K562 (cell line): ENCODE measurements around the gene CCL13. TPM values are rescaled to one million over a fixed set of nuclear protein-coding genes. Genes with fewer than 3 reads are reported as not detected.

Experiments used
- ATAC-seq: fragments of 200-7000 bp; cut with Tn5 transposase; 3 replicates; pipeline ENCODE4 v1.9.1; 2020; ENCODE audit warnings: moderate library complexity
- BruUV-seq: library from RNA; stranded (reverse); fragments of 400-500 nt; replicated peaks from 2 replicates; lab custom pipeline; 2021; lab: Mats Ljungman, UMichigan
- CTCF ChIA-PET: fragments of 300-600 bp; formaldehyde crosslinking; extraction: SDS; loops from one replicate; lab custom pipeline; 2021; ENCODE audit warnings: low intra/inter-chr PET ratio; lab: Yijun Ruan, JAX
- POLR2A ChIA-PET: fragments of 300-600, 350-650 bp; sonication (Branson Sonifier 250); formaldehyde crosslinking; extraction: SDS; loops from one replicate; lab custom pipeline; 2021; ENCODE audit warnings: antibody characterized with exemption, inconsistent platforms; lab: Yijun Ruan, JAX
- DNase-seq, 4 experiments: peaks; one replicate each; pipeline versions ENCODE4 v3.0.0 to v3.0.0-alpha.2; 2011 to 2018; ENCODE audit warnings: low spot score in 3 of 4, mixed read lengths in 3 of 4; ENCODE audit errors: extremely low read depth in 1 of 4
- FAIRE-seq: peaks from 2 replicates; lab custom pipeline; 2011; peaks lifted over from hg19 to GRCh38; lab: Jason Lieb, UNC
- H2AFZ ChIP-seq: 2 replicates; pipeline ENCODE4 v1.6.0; 2011; ENCODE audit warnings: low read depth, low read length, control low read depth, inconsistent platforms
- H3K27ac ChIP-seq: fragments of 200-600 bp; 3 replicates; pipeline ENCODE4 v1.8.0; 2011; ENCODE audit warnings: low read depth, mild to moderate bottlenecking, control low read depth, inconsistent platforms, low read length, moderate library complexity, mixed read lengths; ENCODE audit errors: extremely low read depth
- H3K27me3 ChIP-seq, 2 experiments: fragments of 300-600 bp in 1 of 2; 2 replicates in 1 of 2; 3 replicates in 1 of 2; pipeline versions ENCODE4 v1.6.0 to v1.8.0; 2011; ENCODE audit warnings: inconsistent platforms in 2 of 2, low read length in 2 of 2, mild to moderate bottlenecking in 1 of 2, mixed read lengths in 1 of 2, moderate library complexity in 1 of 2; ENCODE audit not compliant: control insufficient read depth in 2 of 2, insufficient read depth in 2 of 2
- H3K36me3 ChIP-seq: fragments of 300-600 bp; 3 replicates; pipeline ENCODE4 v1.8.0; 2011; ENCODE audit warnings: mild to moderate bottlenecking, low read length, inconsistent platforms; ENCODE audit not compliant: control insufficient read depth, insufficient read depth
- H3K4me1 ChIP-seq, 2 experiments: fragments of 200-600 bp in 1 of 2; replicated peaks in 1 of 2; 2 replicates in 1 of 2; 3 replicates in 1 of 2; pipeline versions ENCODE4 v1.5.1 to v1.8.0; 2011; ENCODE audit warnings: inconsistent platforms in 2 of 2, low read length in 2 of 2, mild to moderate bottlenecking in 1 of 2, mixed read lengths in 1 of 2, moderate library complexity in 1 of 2; ENCODE audit not compliant: control insufficient read depth in 2 of 2, insufficient read depth in 2 of 2
- H3K4me2 ChIP-seq: 2 replicates; pipeline ENCODE4 v1.6.1; 2011; ENCODE audit warnings: low read length, control low read depth, inconsistent platforms, mixed read lengths; ENCODE audit not compliant: insufficient read depth
- H3K4me3 ChIP-seq: fragments of 200-600 bp; sonication (generic), shearing (Covaris generic); 2 replicates; pipeline ENCODE4 v1.5.1; 2016; ENCODE audit warnings: control low read depth, inconsistent platforms
- H3K79me2 ChIP-seq: fragments of 200-600 bp; 3 replicates; pipeline ENCODE4 v1.8.0; 2011; ENCODE audit warnings: low read length, inconsistent platforms; ENCODE audit not compliant: control insufficient read depth, insufficient read depth
- H3K9ac ChIP-seq, 2 experiments: 2 replicates each; pipeline versions ENCODE4 v1.6.0 to v1.6.1; 2011; ENCODE audit warnings: low read depth in 2 of 2, low read length in 2 of 2, control low read depth in 1 of 2, inconsistent platforms in 1 of 2, mild to moderate bottlenecking in 1 of 2, mixed read lengths in 1 of 2; ENCODE audit not compliant: insufficient read depth in 1 of 2
- H3K9me1 ChIP-seq: one replicate; pipeline ENCODE4 v1.6.0; 2011; ENCODE audit warnings: inconsistent platforms, mild to moderate bottlenecking, low read length, moderate library complexity; ENCODE audit not compliant: control insufficient read depth, insufficient read depth
- H3K9me3 ChIP-seq: replicated peaks from 2 replicates; pipeline ENCODE4 v1.5.1; 2011; ENCODE audit warnings: low read depth, low read length, inconsistent platforms; ENCODE audit not compliant: control insufficient read depth, insufficient read depth
- H4K20me1 ChIP-seq: replicated peaks from 2 replicates; pipeline ENCODE4 v1.6.1; 2011; ENCODE audit warnings: low read length, inconsistent platforms, mixed read lengths; ENCODE audit not compliant: control insufficient read depth, insufficient read depth
- BCL6 ChIP-seq: fragments of 250-450 bp; sonication (Bioruptor Pico); IDR thresholded peaks from 2 replicates; pipeline ENCODE4 v1.4.0; 2020
- CLOCK ChIP-seq: fragments of 250-450 bp; sonication (Bioruptor Pico); IDR thresholded peaks from 2 replicates; pipeline ENCODE4 v1.4.0; 2020; ENCODE audit warnings: mild to moderate bottlenecking, moderate library complexity, borderline replicate concordance
- CREBBP ChIP-seq: IDR thresholded peaks from one replicate; pipeline ENCODE4 v1.6.1; 2012; ENCODE audit warnings: low read depth, mild to moderate bottlenecking, control low read depth, inconsistent platforms, low read length
- ESRRA ChIP-seq: fragments of 450-650 bp; IDR thresholded peaks from 2 replicates; pipeline ENCODE4 v1.6.1; 2014; ENCODE audit warnings: low read depth, mild to moderate bottlenecking, moderate library complexity, borderline replicate concordance
- KLF16 ChIP-seq: IDR thresholded peaks from 2 replicates; pipeline ENCODE4 v1.6.1; 2016; ENCODE audit warnings: antibody characterized with exemption
- LEF1 ChIP-seq: fragments of 450-650 bp; IDR thresholded peaks from 2 replicates; pipeline ENCODE4 v1.6.1; 2016; ENCODE audit warnings: mild to moderate bottlenecking
- MEF2A ChIP-seq: IDR thresholded peaks from 2 replicates; pipeline ENCODE4 v1.6.1; 2011; ENCODE audit warnings: low read depth, mild to moderate bottlenecking, low read length, moderate library complexity; ENCODE audit not compliant: control insufficient read depth
- MYC ChIP-seq, 2 experiments: fragments of 250-450 bp in 1 of 2; sonication (Bioruptor Pico) in 1 of 2; IDR thresholded peaks; 2 replicates each; pipeline versions ENCODE4 v1.5.1 to v1.6.1; 2012 to 2021; ENCODE audit warnings: low read depth in 2 of 2, borderline replicate concordance in 1 of 2, improper control_type of control experiment in 1 of 2, low read length in 1 of 2, mild to moderate bottlenecking in 1 of 2, moderate library complexity in 1 of 2
- NCOA1 ChIP-seq: fragments of 450-650 bp; IDR thresholded peaks from 2 replicates; pipeline ENCODE4 v1.6.1; 2016; ENCODE audit warnings: low read depth
- POLR2G ChIP-seq: fragments of 200-400 bp; formaldehyde crosslinking; IDR thresholded peaks from 2 replicates; pipeline ENCODE4 v1.6.1; 2017; ENCODE audit warnings: low read depth, mild to moderate bottlenecking, antibody characterized with exemption, low read length, moderate library complexity
- SRSF9 ChIP-seq: fragments of 200-400 bp; formaldehyde crosslinking; IDR thresholded peaks from 2 replicates; pipeline ENCODE4 v1.6.1; 2017; ENCODE audit warnings: low read depth, low read length, borderline replicate concordance
- VEZF1 ChIP-seq: fragments of 200-800 bp; sonication (Bioruptor generic); IDR thresholded peaks from 2 replicates; pipeline ENCODE4 v1.6.1; 2017; ENCODE audit warnings: missing genetic modification characterization, missing compliant biosample characterization
- ZNF239 ChIP-seq: fragments of 250-450 bp; sonication (Bioruptor Pico); IDR thresholded peaks from 2 replicates; pipeline ENCODE4 v1.4.0; 2020; ENCODE audit warnings: mild to moderate bottlenecking
- ZNF398 ChIP-seq: fragments of 250-450 bp; sonication (Bioruptor Pico); IDR thresholded peaks from 2 replicates; pipeline ENCODE4 v1.8.0; 2021; ENCODE audit warnings: moderate library complexity, mild to moderate bottlenecking, inconsistent platforms
- ZNF431 ChIP-seq: sonication (generic); formaldehyde crosslinking; IDR thresholded peaks from 2 replicates; pipeline ENCODE4 v1.8.0; 2022; ENCODE audit warnings: mild to moderate bottlenecking, missing genetic modification reagents
- ZNF449 ChIP-seq: fragments of 250-450 bp; sonication (Bioruptor Pico); IDR thresholded peaks from 2 replicates; pipeline ENCODE4 v1.8.0; 2022; ENCODE audit warnings: moderate library complexity, mild to moderate bottlenecking, inconsistent platforms
- WGBS: fragments of 100-300 bp; shearing (Covaris generic); methylation state at CpG from one replicate; pipeline ENCODE4 v1.1.6; 2016; ENCODE audit warnings: low coverage, mixed read lengths; ENCODE audit not compliant: insufficient coverage; ENCODE audit errors: missing lambda C conversion rate; 5-methylcytosine and 5-hydroxymethylcytosine counted together
- in situ Hi-C: fragments of 300-500 bp; cut with MboI; formaldehyde crosslinking; loops from 4 replicates; pipeline ENCODE4 v1.15.0; 2018; ENCODE audit warnings: inconsistent platforms, mixed read lengths
- intact Hi-C: fragments of 100-400 bp; cut with micrococcal nuclease; formaldehyde crosslinking; loops from 2 replicates; pipeline ENCODE4 v1.14.2; 2022
- polyA plus RNA-seq, 8 experiments: library from polyadenylated mRNA; depleted of rRNA in 4 of 8; stranded (reverse) in 5 of 8; unstranded in 3 of 8; fragments of >200 nt; fragmentation: Nextera tagmentation in 2 of 8; fragmentation: Illumina TruSeq in 1 of 8; extraction: Ambion mirVana in 2 of 8; extraction: Trizol in 1 of 8; gene quantifications; 2 replicates each; pipeline versions ENCODE4 v1.2.1 to v1.2.3, GENCODE V29; 2011 to 2014; ENCODE audit warnings: inconsistent platforms in 1 of 8, missing spikeins in 1 of 8
- total RNA-seq, 7 experiments: library from RNA; depleted of rRNA in 6 of 7; stranded (reverse); fragments of >200 nt in 6 of 7; fragmentation: Illumina TruSeq in 2 of 7; extraction: Trizol in 2 of 7; gene quantifications; 2 replicates each; pipeline versions ENCODE4 v1.2.1 to v1.2.3, GENCODE V29; 2011 to 2021; ENCODE audit warnings: low replicate concordance in 1 of 7

Gene CCL13
- total and polyA plus RNA-seq, 9 of the 15 experiments (the other 6 are each of a cell fraction or from before 2014, with no cell fraction given), result not detected

DNA sequence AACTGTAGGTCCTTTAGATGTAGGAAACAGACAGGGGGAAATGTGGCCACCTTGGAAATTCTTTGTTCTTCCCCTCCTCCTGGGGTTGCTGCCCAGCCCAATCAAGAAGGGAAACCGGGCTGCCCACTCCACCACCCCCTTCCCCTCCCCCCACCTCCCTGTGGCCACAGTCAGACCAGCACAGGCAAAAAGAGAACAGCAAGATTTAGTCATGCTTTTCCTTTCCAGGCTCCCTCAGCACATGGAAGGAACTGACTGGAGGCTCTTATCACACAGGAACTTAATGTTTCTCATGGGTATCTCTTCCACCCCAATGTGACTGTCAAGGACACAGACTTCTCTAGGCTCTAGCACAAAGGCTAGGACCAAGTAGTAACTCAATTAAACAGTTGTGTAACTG, 9.7 kb downstream of the CCL13 start:
- H3K4me3 ChIP-seq, result no peak overlapping the region
- no peaks in the 10 kb centered on the region; a peak in 1 of 5 replicates for H3K4me1 ChIP-seq
- H3K9ac ChIP-seq, result no peak overlapping the region
- no peaks in the 10 kb centered on the region for H3K79me2 ChIP-seq
- no peak overlapping the region for H2AFZ ChIP-seq
- no peaks in the 10 kb centered on the region for H3K9me3 ChIP-seq
- intact Hi-C loops (no loop called here), in situ Hi-C loops (no loop called here)
- no peak for FAIRE-seq
- ChIA-PET POLR2A (no interaction called here), CTCF (no interaction called here)
- no peaks in the 10 kb centered on the region for H3K9me1 ChIP-seq
- no CpG with 5 or more reads among the region's 1 CpG for WGBS
- no peak overlapping the region for H3K4me2 ChIP-seq
- BruUV-seq, result no TSS peak
- H3K27ac ChIP-seq, result no peak overlapping the region
- ATAC-seq, result no peak
- DNase-seq, result no peak
- no peaks in the 10 kb centered on the region for H3K36me3 ChIP-seq
- peaks cover 0 to 6% of the 10 kb centered on the region in 2 experiments; a peak in 2 of 5 replicates for H3K27me3 ChIP-seq
- H4K20me1 ChIP-seq, result no peaks in the 10 kb centered on the region
- TF ChIP-seq POLR2G, result no peak
- TF ChIP-seq ZNF239 (CRISPR knock-in tag), result no peak
- TF ChIP-seq ZNF449 (CRISPR knock-in tag), result no peak
- TF ChIP-seq ZNF398 (CRISPR knock-in tag), result no peak
- no peak for TF ChIP-seq CLOCK (CRISPR knock-in tag)
- no peak for TF ChIP-seq SRSF9
- no peak for TF ChIP-seq NCOA1
- TF ChIP-seq ESRRA, result peak; percentile 82; the same call in 1 of the 2 replicates
- TF ChIP-seq CREBBP, result no peak
- TF ChIP-seq MYC (IDR thresholded peaks at IDR 0.05; ENCODE audit: low read depth, low read length), result 0 out of 2 replicates have a peak, but pooled peaks have one; percentile 26
- no peak for TF ChIP-seq MYC (CRISPR knock-in tag; IDR thresholded peaks at IDR 0.05; ENCODE audit: borderline replicate concordance, low read depth)
- 0 out of 2 replicates have a peak, but pooled peaks have one; percentile 26 for TF ChIP-seq VEZF1 (CRISPR knock-in tag)
- no peak for TF ChIP-seq MEF2A
- no peak for TF ChIP-seq KLF16
- TF ChIP-seq BCL6 (CRISPR knock-in tag), result no peak
- no peak for TF ChIP-seq ZNF431 (CRISPR knock-in tag)
- TF ChIP-seq LEF1, result no peak
